Cerebellar nuclear complex (tissue), 1 donor: ENCODE results near the gene CDC42BPB.

Experiments used
- DNase-seq, 2 experiments: peaks; one replicate each; lab custom pipeline; 2025; lab: John Stamatoyannopoulos, UW

The CDC42BPB gene

GRCh38 chr14:103019826-103020225 lies 37.5 kb downstream of the CDC42BPB start:
- DNase-seq, result no peak

- DNase-seq, result no peak
These were observed 38.1 kb downstream of the CDC42BPB start for GRCh38 chr14:103019236-103019635.

GRCh38 chr14:103016594-103016993 lies 40.8 kb downstream of the CDC42BPB start:
- DNase-seq, result no peak

GRCh38 chr14:103016071-103016470 lies 41.3 kb downstream of the CDC42BPB start:
- DNase-seq, result no peak

GRCh38 chr14:103015426-103015825 lies 41.9 kb downstream of the CDC42BPB start:
- DNase-seq, result no peak

GRCh38 chr14:103014466-103015228 lies 42.7 kb downstream of the CDC42BPB start:
- DNase-seq, result no peak

GRCh38 chr14:103013028-103013427 lies 44.3 kb downstream of the CDC42BPB start:
- DNase-seq, result no peak

- no peak for DNase-seq
These were observed 47.8 kb downstream of the CDC42BPB start for GRCh38 chr14:103009559-103009958.

GRCh38 chr14:103008768-103009357 lies 48.5 kb downstream of the CDC42BPB start:
- DNase-seq, result no peak

GRCh38 chr14:103008126-103008525 lies 49.2 kb downstream of the CDC42BPB start:
- no peak for DNase-seq

- DNase-seq, result no peak
These were observed 49.8 kb downstream of the CDC42BPB start for GRCh38 chr14:103007555-103007954.

- no peak for DNase-seq
These were observed 50.3 kb downstream of the CDC42BPB start for GRCh38 chr14:103006991-103007520.

- DNase-seq, result no peak
These were observed 51.2 kb downstream of the CDC42BPB start for GRCh38 chr14:103006106-103006505.

- no peak for DNase-seq
These were observed 53.5 kb downstream of the CDC42BPB start for GRCh38 chr14:103003850-103004249.

GRCh38 chr14:103003351-103003615 lies 54.1 kb downstream of the CDC42BPB start:
- no peak for DNase-seq

- DNase-seq, result no peak
These were observed 54.6 kb downstream of the CDC42BPB start for GRCh38 chr14:103002578-103003350.

GRCh38 chr14:103001651-103002396 lies 55.5 kb downstream of the CDC42BPB start:
- no peak for DNase-seq

GRCh38 chr14:103001226-103001625 lies 56.1 kb downstream of the CDC42BPB start:
- no peak for DNase-seq

GRCh38 chr14:103000291-103000921 lies 56.9 kb downstream of the CDC42BPB start:
- no peak for DNase-seq

- no peak for DNase-seq
These were observed 58.0 kb downstream of the CDC42BPB start for GRCh38 chr14:102999227-102999895.

- DNase-seq, result no peak
These were observed 59.0 kb downstream of the CDC42BPB start for GRCh38 chr14:102998393-102998792.
